NCI-H2107 treated with DMSO at 0.1 percent for 48 hours (cell line): Measurements from ENCODE around the gene GCNT1.
"Not testable (repeated sequence)": the region's sequence is repeated elsewhere in the genome, so short reads cannot be mapped to it uniquely, and the experiment has no call there.

Experiments used
- DNase-seq: peaks from one replicate; lab custom pipeline; 2025; ENCODE audit not compliant: unreplicated experiment; lab: John Stamatoyannopoulos, UW

Gene GCNT1

GRCh38 chr9:76479337-76479736 lies 20.4 kb downstream of the GCNT1 start:
- not testable (repeated sequence) for DNase-seq

- DNase-seq: no peak
Observed at GRCh38 chr9:76486151-76486550, 27.2 kb downstream of the GCNT1 start.

GRCh38 chr9:76490249-76490990 lies 31.4 kb downstream of the GCNT1 start:
- no peak for DNase-seq

- not testable (repeated sequence) for DNase-seq
Observed at GRCh38 chr9:76491056-76491455, 32.1 kb downstream of the GCNT1 start.

GRCh38 chr9:76493496-76493895 lies 34.5 kb downstream of the GCNT1 start:
- not testable (repeated sequence) for DNase-seq

- DNase-seq: peak; percentile 6
Observed at GRCh38 chr9:76500061-76500460, 41.1 kb downstream of the GCNT1 start.

- DNase-seq: no peak
Observed at GRCh38 chr9:76502746-76503145, 43.8 kb downstream of the GCNT1 start.

- DNase-seq: no peak
Observed at GRCh38 chr9:76510041-76510440, 51.1 kb downstream of the GCNT1 start.

- no peak for DNase-seq
Observed at GRCh38 chr9:76510446-76510845, 51.5 kb downstream of the GCNT1 start.

- no peak for DNase-seq
Observed at GRCh38 chr9:76512826-76513225, 53.8 kb downstream of the GCNT1 start.

- DNase-seq: no peak
Observed at GRCh38 chr9:76516350-76516749, 57.4 kb downstream of the GCNT1 start.

GRCh38 chr9:76516871-76517270 lies 57.9 kb downstream of the GCNT1 start:
- DNase-seq: no peak

GRCh38 chr9:76519075-76519835 lies 60.3 kb downstream of the GCNT1 start:
- DNase-seq: no peak

GRCh38 chr9:76521244-76521681 lies 62.3 kb downstream of the GCNT1 start:
- DNase-seq: no peak

GRCh38 chr9:76521906-76522305 lies 62.9 kb downstream of the GCNT1 start:
- DNase-seq: no peak

GRCh38 chr9:76523617-76524200 lies 64.7 kb downstream of the GCNT1 start:
- DNase-seq: not testable (repeated sequence)

GRCh38 chr9:76525196-76525595 lies 66.2 kb downstream of the GCNT1 start:
- no peak for DNase-seq

- no peak for DNase-seq
Observed at GRCh38 chr9:76526026-76526425, 67.0 kb downstream of the GCNT1 start.

- DNase-seq: no peak
Observed at GRCh38 chr9:76528056-76528455, 69.1 kb downstream of the GCNT1 start.

GRCh38 chr9:76528642-76529190 lies 69.7 kb downstream of the GCNT1 start:
- no peak for DNase-seq

GRCh38 chr9:76529653-76530052 lies 70.7 kb downstream of the GCNT1 start:
- DNase-seq: no peak
